HFF-Myc (cell line): ENCODE data around the gene GJB6.

Source experiments
- DNase-seq: peaks from one replicate; pipeline ENCODE4 v3.0.0-alpha.2; 2011; ENCODE audit warnings: low read depth; ENCODE audit errors: extremely low read depth
- H3K4me3 ChIP-seq: replicated peaks from 2 replicates; pipeline ENCODE4 v1.5.1; 2011; ENCODE audit warnings: low read depth, mild to moderate bottlenecking, control low read depth, low read length
- TF ChIP-seq, protein P1 (sequence below): IDR thresholded peaks from 2 replicates; pipeline ENCODE4 v1.5.1; 2012; ENCODE audit warnings: mild to moderate bottlenecking, low read depth, low read length, control low read depth; ENCODE audit errors: missing control alignments

Gene GJB6

DNA sequence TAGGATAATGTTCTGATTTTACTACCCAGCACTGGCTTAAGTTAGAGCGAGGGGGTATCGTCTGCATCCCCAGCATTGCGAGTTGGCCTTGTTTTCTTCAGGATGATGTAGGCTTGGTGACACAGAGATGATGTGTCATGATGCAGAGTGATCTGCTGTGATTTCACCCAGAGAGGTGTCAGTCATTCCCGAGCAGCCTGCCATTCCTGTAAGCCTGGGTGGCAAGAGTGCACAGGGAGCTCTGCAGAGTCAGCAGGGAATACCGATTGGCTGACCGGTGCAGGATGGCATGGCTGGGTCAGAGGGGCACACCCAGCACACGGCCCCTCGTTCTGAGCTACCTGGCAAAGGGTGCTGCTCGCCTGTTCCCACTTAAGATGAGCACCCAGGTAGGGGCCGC is 15.8 kb upstream of the GJB6 start:
- H3K4me3 ChIP-seq, result no peak overlapping the region
- TF ChIP-seq, protein P1, sequence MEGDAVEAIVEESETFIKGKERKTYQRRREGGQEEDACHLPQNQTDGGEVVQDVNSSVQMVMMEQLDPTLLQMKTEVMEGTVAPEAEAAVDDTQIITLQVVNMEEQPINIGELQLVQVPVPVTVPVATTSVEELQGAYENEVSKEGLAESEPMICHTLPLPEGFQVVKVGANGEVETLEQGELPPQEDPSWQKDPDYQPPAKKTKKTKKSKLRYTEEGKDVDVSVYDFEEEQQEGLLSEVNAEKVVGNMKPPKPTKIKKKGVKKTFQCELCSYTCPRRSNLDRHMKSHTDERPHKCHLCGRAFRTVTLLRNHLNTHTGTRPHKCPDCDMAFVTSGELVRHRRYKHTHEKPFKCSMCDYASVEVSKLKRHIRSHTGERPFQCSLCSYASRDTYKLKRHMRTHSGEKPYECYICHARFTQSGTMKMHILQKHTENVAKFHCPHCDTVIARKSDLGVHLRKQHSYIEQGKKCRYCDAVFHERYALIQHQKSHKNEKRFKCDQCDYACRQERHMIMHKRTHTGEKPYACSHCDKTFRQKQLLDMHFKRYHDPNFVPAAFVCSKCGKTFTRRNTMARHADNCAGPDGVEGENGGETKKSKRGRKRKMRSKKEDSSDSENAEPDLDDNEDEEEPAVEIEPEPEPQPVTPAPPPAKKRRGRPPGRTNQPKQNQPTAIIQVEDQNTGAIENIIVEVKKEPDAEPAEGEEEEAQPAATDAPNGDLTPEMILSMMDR, result no peak
- no peak for DNase-seq

DNA sequence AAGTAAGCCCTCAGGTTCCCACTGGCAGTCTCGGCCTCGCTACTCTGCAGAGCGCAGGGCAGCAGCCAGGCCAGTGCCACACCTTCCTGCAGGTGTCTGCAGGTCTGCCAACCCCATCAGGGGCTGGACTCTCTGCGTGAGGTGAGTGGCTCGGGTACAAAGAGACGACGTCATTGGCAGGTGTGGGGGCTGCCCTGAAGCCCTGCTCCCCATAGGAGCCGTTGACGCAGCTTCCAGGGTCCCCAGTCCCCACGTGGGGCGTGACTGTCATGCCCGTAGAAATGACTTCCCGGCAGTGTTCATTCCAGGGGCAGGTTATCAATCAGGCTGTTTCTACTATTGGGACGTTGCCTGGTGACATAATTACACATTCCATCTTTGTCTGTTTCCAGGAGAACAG is 15.3 kb upstream of the GJB6 start:
- no peak overlapping the region for H3K4me3 ChIP-seq
- TF ChIP-seq, protein P1, result no peak
- DNase-seq, result no peak

DNA sequence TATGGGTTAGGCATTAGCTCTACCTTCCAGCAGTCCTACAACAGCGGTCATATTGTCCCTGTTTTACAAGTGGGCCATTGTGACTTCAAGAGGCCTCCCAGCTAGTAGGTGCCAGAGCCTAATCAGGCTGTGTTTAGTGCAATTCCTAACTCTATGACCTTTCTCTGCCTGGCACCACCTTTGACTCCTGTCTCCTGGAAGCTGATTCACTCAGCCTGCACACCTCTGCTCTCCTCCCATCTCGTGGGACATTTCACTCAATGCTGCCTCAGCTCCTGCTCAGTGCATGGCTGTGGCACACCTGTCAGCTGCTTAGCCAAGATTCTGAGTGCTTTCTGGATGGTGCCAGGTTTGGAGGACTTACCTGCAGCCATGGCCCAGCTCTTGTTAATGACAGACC is 9.5 kb upstream of the GJB6 start:
- no peak for DNase-seq
- TF ChIP-seq, protein P1, result no peak
- H3K4me3 ChIP-seq, result no peak overlapping the region

DNA sequence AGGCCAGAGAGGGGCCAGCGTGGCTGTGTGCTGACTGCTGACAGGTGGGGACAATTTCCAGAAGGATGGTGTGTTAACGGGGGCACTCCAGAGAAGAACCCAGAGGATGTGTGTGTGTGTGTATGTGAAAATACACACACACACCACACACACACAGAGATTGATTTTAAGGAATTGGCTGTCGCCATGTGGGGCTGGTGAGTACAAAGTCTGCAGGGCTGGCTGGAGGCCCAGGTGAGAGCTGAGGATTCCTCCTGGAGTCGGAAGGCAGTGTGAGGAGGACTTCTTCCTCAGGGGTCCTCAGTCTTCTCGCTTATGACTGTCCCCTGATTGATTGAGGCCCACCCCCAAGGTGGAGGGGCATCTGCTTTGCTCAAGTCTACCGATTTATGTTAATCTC is 7.6 kb upstream of the GJB6 start:
- no peak for DNase-seq

DNA sequence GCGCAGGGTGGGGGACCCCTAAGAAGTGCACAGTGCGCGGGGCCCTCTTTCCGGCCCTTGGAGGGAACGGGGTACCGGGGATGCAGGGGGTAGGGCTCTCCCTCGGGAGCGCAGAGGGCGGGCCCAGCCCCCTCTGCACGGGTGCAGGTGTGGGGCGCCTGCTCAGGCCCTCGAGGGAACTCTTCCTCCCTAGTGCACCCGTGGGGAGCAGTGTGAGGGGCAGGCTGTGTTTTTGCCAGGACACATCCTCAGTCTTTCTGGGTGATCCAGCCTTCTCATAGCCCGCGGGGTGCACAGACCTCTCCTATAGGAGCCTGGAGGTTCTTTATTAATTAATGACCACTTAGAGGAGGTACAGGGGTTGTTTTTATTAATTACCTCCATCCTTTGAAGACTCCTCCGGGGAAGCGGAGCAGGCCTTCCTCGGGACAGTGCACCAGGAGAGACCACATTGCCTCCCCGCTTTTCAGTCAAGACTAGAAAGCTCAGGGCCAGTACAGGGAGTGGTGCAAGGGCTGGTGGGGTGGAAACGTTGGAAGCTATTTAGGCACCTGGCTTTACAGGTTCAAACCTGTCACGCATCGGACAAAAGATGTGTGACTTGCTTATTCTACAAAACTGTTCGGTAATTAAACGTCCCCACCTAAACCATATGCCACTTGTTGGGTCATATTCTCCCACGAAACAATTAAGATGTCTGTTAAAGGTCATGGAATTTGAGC is 598 bp upstream of the GJB6 start:
- TF ChIP-seq, protein P1, result no peak
- DNase-seq, result no peak
- H3K4me3 ChIP-seq, result no peak overlapping the region

More for the DNA sequence above, 7.6 kb upstream of the GJB6 start:
- TF ChIP-seq, protein P1, result no peak
- H3K4me3 ChIP-seq, result no peak overlapping the region

DNA sequence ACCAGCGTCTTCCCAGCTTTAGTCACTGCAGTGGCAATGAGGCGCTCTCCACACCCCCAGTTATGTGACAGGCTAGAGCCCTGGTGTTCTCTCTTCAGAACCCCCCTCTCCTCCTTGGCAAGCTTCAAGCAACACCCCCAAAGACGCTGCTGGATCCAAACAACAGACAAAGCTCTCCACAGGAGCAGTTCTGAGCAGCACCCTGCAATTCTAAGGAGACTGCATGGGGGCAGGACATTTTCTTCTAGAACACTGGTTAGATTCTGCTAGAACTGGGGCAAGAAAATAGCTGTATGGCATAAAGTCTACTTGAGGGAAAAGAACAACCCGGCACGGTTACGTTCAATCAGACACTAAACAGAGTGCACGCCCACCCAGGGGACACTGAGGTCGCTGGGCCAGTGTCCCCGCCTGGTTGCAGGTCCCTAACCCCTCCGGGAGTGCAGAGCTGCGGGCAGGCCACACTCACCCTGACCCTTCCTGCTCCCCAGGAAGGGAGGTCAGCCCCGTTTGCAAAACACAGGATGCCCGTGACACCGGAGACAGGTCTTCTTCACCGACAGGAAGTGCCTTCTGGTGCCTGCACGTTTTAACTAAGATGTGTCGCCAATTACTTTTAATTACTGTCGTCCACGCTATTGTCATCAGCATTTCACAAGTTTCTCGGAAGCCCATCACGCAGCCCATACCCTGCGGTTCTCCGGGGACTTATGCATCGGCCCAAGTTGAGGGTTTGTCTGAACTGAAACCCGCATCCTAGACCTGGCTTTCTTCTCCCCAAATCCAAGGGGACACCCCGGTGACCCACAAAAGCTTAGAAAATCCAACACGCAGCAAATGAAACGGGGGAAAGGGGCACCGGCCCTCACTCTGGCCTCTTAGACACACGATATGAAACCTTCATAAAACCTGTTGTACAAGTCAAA is 943 bp downstream of the GJB6 start:
- no peak overlapping the region for H3K4me3 ChIP-seq
- no peak for DNase-seq
- TF ChIP-seq, protein P1, result no peak
